Inflammatory macrophage (primary cell): Measurements from ENCODE around the gene LSM8.
"Not testable (repeated sequence)": the region's sequence is repeated elsewhere in the genome, so short reads cannot be mapped to it uniquely, and the experiment has no call there.

Experiments
- DNase-seq, 2 donors: peaks; one replicate each; pipeline ENCODE4 v3.0.0-alpha.2; 2020 to 2022

The LSM8 gene

GRCh38 chr7:118214051-118214832 is 30.3 kb downstream of the LSM8 start:
- peak in 1 of 2 donors; percentile 51 for DNase-seq

- DNase-seq = no peak
Measured at GRCh38 chr7:118214833-118215182, 30.8 kb downstream of the LSM8 start.

- DNase-seq = no peak
Measured at GRCh38 chr7:118217210-118217619, 33.3 kb downstream of the LSM8 start.

GRCh38 chr7:118218413-118219156 is 34.6 kb downstream of the LSM8 start:
- no peak for DNase-seq

GRCh38 chr7:118219157-118219512 is 35.2 kb downstream of the LSM8 start:
- no peak for DNase-seq

GRCh38 chr7:118220583-118220982 is 36.6 kb downstream of the LSM8 start:
- no peak for DNase-seq

- DNase-seq = no peak
Measured at GRCh38 chr7:118222591-118222990, 38.6 kb downstream of the LSM8 start.

GRCh38 chr7:118224521-118224920 is 40.6 kb downstream of the LSM8 start, which contains the start of gene ANKRD7:
Gene ANKRD7 (plus strand): TSS chr7:118224704. CDS start chr7:118224831, 127 bp downstream.
- no peak for DNase-seq

GRCh38 chr7:118232837-118233236 is 48.9 kb downstream of the LSM8 start:
- DNase-seq = no peak

- no peak for DNase-seq
Measured at GRCh38 chr7:118233799-118234198, 49.8 kb downstream of the LSM8 start.

GRCh38 chr7:118239014-118239413 is 55.0 kb downstream of the LSM8 start:
- DNase-seq = no peak

- DNase-seq = not testable (repeated sequence)
Measured at GRCh38 chr7:118240320-118240719, 56.4 kb downstream of the LSM8 start.
